ENCODE measurements around the gene ZNF181.
"Not testable (repeated sequence)": the region's sequence is repeated elsewhere in the genome, so short reads cannot be mapped to it uniquely, and the experiment has no call there.

ZNF181 gene

DNA sequence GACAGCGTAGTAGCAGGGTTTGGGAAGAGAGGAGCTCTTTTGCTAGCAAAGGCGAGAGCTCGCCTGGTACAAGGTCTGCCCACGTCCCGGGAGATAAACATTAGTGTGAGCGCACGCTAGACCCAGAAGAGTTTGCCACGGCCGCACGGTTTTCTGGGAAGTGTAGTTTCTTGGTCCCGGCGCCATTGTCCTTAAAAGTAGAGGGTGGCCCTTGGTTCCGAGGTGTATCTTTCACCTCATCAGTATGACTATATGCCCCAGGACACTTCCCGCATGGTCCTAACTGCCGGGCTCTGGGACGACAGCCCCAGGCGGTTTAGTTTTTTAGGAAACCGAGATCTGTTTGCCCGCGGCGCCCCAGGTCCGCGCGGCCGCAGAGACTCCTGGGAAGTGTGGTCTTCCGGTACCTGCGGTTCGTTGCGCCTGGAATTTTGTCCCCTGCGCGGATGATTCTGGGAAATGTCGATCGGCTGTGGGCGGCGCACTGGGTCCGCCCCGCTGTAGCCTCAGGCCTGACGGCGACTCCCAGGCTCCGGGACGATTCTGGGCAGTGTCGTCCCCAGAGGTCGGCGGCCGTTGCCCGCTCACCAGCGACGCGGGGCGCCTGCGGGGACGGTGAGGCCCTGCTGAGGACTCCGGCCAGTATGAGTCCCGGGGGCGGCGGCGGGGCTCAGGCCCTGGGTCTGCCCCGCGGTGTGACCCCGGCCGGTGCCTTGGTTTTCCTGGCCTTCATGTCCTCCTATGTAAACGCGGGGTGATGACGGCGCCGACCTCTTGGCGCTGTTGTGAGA, at the start of gene ZNF181:
TSS of gene ZNF181 (plus strand) at position 498 of the 791 bp plus-strand sequence. CDS start 795 bp downstream, outside the sequence.
- DNase-seq (ENCODE audit: low spot score in 2 of 2): peak; percentile 62 to 68
- Mint-ChIP-seq H3K4me3 (peak within 1 kb of the TSS; percentile 88), H3K4me1 (peaks cover 23% of the 10 kb centered on the region), H3K27ac (ENCODE audit: low read depth) (peak within 1 kb of the TSS; percentile 89), H3K36me3 (ENCODE audit: insufficient read depth) (peaks cover 16% of the 10 kb centered on the region), H3K9me3 (peaks cover 7% of the 10 kb centered on the region), H3K27me3 (peaks cover 4% of the 10 kb centered on the region)
- peak; percentile 86 for ATAC-seq (replicated peaks; ENCODE audit: extremely low read depth, poor library complexity, severe bottlenecking)

GRCh38 chr19:34685266-34685665, 48.8 kb upstream of the ZNF181 start:
- not testable (repeated sequence) for H3K27ac Mint-ChIP-seq (ENCODE audit: low read depth); H3K36me3 Mint-ChIP-seq (ENCODE audit: insufficient read depth); ATAC-seq (replicated peaks; ENCODE audit: extremely low read depth, poor library complexity, severe bottlenecking); DNase-seq (ENCODE audit: low spot score in 2 of 2); H3K4me1 Mint-ChIP-seq; H3K4me3 Mint-ChIP-seq; H3K27me3 Mint-ChIP-seq
- peaks cover 23% of the 10 kb centered on the region for H3K9me3 Mint-ChIP-seq

- Mint-ChIP-seq H3K27ac (ENCODE audit: low read depth) (no peak overlapping the region), H3K4me1 (no peaks in the 10 kb centered on the region), H3K36me3 (ENCODE audit: insufficient read depth) (peaks cover 8% of the 10 kb centered on the region), H3K9me3 (peaks cover 23% of the 10 kb centered on the region), H3K27me3 (peaks cover 15% of the 10 kb centered on the region), H3K4me3 (no peak overlapping the region)
- DNase-seq (ENCODE audit: low spot score in 2 of 2) (no peak), ATAC-seq (replicated peaks; ENCODE audit: extremely low read depth, poor library complexity, severe bottlenecking) (no peak)
Observed at GRCh38 chr19:34686455-34686854, 47.6 kb upstream of the ZNF181 start.

GRCh38 chr19:34687348-34687747, 46.7 kb upstream of the ZNF181 start:
- no peak overlapping the region for H3K4me3 Mint-ChIP-seq
- peaks cover 19% of the 10 kb centered on the region for H3K27me3 Mint-ChIP-seq
- H3K27ac Mint-ChIP-seq (ENCODE audit: low read depth): no peak overlapping the region
- H3K4me1 Mint-ChIP-seq: no peaks in the 10 kb centered on the region
- no peak for ATAC-seq (replicated peaks; ENCODE audit: extremely low read depth, poor library complexity, severe bottlenecking)
- peaks cover 8% of the 10 kb centered on the region for H3K36me3 Mint-ChIP-seq (ENCODE audit: insufficient read depth)
- peaks cover 23% of the 10 kb centered on the region for H3K9me3 Mint-ChIP-seq
- DNase-seq (ENCODE audit: low spot score in 2 of 2): no peak

GRCh38 chr19:34688592-34688991, 45.5 kb upstream of the ZNF181 start:
- H3K27ac Mint-ChIP-seq (ENCODE audit: low read depth): no peak overlapping the region
- H3K36me3 Mint-ChIP-seq (ENCODE audit: insufficient read depth): peaks cover 3% of the 10 kb centered on the region
- H3K4me1 Mint-ChIP-seq: no peaks in the 10 kb centered on the region
- ATAC-seq (replicated peaks; ENCODE audit: extremely low read depth, poor library complexity, severe bottlenecking) (no peak), DNase-seq (ENCODE audit: low spot score in 2 of 2) (no peak)
- peaks cover 30% of the 10 kb centered on the region for H3K27me3 Mint-ChIP-seq
- H3K4me3 Mint-ChIP-seq: no peak overlapping the region
- peaks cover 23% of the 10 kb centered on the region for H3K9me3 Mint-ChIP-seq

- ATAC-seq (replicated peaks; ENCODE audit: extremely low read depth, poor library complexity, severe bottlenecking) (no peak), DNase-seq (ENCODE audit: low spot score in 2 of 2) (no peak)
- Mint-ChIP-seq H3K27me3 (peaks cover 45% of the 10 kb centered on the region), H3K36me3 (ENCODE audit: insufficient read depth) (no peaks in the 10 kb centered on the region), H3K27ac (ENCODE audit: low read depth) (no peak overlapping the region), H3K9me3 (peaks cover 18% of the 10 kb centered on the region), H3K4me1 (no peaks in the 10 kb centered on the region), H3K4me3 (no peak overlapping the region)
Observed at GRCh38 chr19:34690372-34690771, 43.7 kb upstream of the ZNF181 start.

GRCh38 chr19:34692549-34692948, 41.5 kb upstream of the ZNF181 start:
- Mint-ChIP-seq H3K27ac (ENCODE audit: low read depth) (no peak overlapping the region), H3K27me3 (peaks cover 45% of the 10 kb centered on the region), H3K9me3 (peaks cover 11% of the 10 kb centered on the region), H3K4me3 (no peak overlapping the region), H3K36me3 (ENCODE audit: insufficient read depth) (no peaks in the 10 kb centered on the region), H3K4me1 (no peaks in the 10 kb centered on the region)
- DNase-seq (ENCODE audit: low spot score in 2 of 2) (no peak), ATAC-seq (replicated peaks; ENCODE audit: extremely low read depth, poor library complexity, severe bottlenecking) (no peak)

- peaks cover 65% of the 10 kb centered on the region for H3K27me3 Mint-ChIP-seq
- H3K27ac Mint-ChIP-seq (ENCODE audit: low read depth): no peak overlapping the region
- no peaks in the 10 kb centered on the region for H3K36me3 Mint-ChIP-seq (ENCODE audit: insufficient read depth)
- peaks cover 3% of the 10 kb centered on the region for H3K4me1 Mint-ChIP-seq
- DNase-seq (ENCODE audit: low spot score in 2 of 2) (no peak), ATAC-seq (replicated peaks; ENCODE audit: extremely low read depth, poor library complexity, severe bottlenecking) (no peak)
- H3K4me3 Mint-ChIP-seq: no peak overlapping the region
- H3K9me3 Mint-ChIP-seq: no peaks in the 10 kb centered on the region
Observed at GRCh38 chr19:34707661-34708060, 26.4 kb upstream of the ZNF181 start.

GRCh38 chr19:34711890-34712289, 22.2 kb upstream of the ZNF181 start:
- Mint-ChIP-seq H3K27me3 (peaks cover 65% of the 10 kb centered on the region), H3K4me1 (peaks cover 5% of the 10 kb centered on the region), H3K4me3 (no peak overlapping the region)

DNA sequence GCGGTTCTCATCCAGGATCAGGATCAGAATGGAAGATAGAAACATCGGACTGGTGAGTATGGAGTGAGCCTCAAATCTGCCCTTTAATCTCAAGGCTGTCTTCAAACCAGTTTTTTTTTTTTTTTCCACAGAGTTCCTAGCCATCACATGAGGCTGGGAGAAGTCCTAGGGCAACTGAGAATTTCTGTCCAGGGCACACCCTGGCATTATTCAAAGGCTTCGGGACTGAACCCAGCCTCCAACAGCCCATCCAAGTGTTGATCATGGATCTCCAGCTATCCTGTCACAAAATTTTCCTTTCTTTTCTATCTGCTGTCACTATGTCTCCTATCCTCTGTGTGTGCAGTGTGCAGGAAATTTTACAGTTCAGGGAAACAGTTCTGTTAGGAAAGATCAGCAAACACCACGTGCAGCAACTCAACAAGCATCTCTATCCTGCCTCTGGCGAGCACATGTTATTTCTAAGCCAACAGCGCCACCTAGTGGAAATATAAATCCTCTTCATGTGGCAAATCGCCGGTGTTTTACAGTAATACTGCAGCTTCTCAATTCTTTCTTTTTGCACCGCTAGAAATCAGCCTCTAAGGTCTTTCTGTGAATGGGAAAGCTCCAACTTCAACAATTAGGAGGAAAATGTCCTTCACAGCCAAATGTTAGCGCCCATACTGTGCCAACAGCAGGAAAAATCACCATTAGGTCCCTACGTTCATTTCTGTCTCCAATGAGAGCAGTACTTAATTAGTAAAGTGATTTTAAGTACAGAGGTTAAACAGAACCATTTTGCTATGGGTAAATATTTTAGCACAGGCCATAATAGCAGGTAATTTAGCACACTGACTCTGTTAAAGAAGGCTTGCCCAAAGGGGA, 21.4 kb upstream of the ZNF181 start:
- peaks cover 5% of the 10 kb centered on the region for H3K4me1 Mint-ChIP-seq
- H3K27me3 Mint-ChIP-seq: peaks cover 65% of the 10 kb centered on the region
- ATAC-seq (replicated peaks; ENCODE audit: extremely low read depth, poor library complexity, severe bottlenecking) (no peak), DNase-seq (ENCODE audit: low spot score in 2 of 2) (peak; percentile 37 to 57)
- H3K9me3 Mint-ChIP-seq: no peaks in the 10 kb centered on the region
- no peaks in the 10 kb centered on the region for H3K36me3 Mint-ChIP-seq (ENCODE audit: insufficient read depth)
- no peak overlapping the region for H3K4me3 Mint-ChIP-seq
- no peak overlapping the region for H3K27ac Mint-ChIP-seq (ENCODE audit: low read depth)

More at GRCh38 chr19:34711890-34712289, 22.2 kb upstream of the ZNF181 start:
- no peak for ATAC-seq (replicated peaks; ENCODE audit: extremely low read depth, poor library complexity, severe bottlenecking)
- no peak for DNase-seq (ENCODE audit: low spot score in 2 of 2)
- no peaks in the 10 kb centered on the region for H3K36me3 Mint-ChIP-seq (ENCODE audit: insufficient read depth)
- no peaks in the 10 kb centered on the region for H3K9me3 Mint-ChIP-seq
- H3K27ac Mint-ChIP-seq (ENCODE audit: low read depth): no peak overlapping the region

DNA sequence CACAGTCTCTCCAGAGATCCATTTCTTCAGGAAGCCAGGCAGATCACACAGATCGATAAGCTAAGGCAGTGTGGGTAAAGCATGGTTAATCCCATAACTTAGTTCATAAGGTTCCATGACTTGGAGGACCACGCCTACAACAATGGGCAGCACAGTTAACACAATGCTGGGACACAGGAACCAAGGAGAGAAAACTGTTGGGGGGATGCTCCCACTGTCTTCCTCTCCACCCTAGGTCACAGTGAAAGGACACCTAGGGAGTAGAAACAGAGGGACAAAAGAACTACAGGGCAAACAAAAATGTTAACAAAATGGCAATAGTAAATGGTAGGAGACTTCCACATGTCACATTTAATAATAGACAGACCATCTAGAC, 20.8 kb upstream of the ZNF181 start:
- no peaks in the 10 kb centered on the region for H3K36me3 Mint-ChIP-seq (ENCODE audit: insufficient read depth)
- peaks cover 60% of the 10 kb centered on the region for H3K27me3 Mint-ChIP-seq
- H3K27ac Mint-ChIP-seq (ENCODE audit: low read depth): no peak overlapping the region
- DNase-seq (ENCODE audit: low spot score in 2 of 2) (no peak), ATAC-seq (replicated peaks; ENCODE audit: extremely low read depth, poor library complexity, severe bottlenecking) (no peak)
- H3K9me3 Mint-ChIP-seq: no peaks in the 10 kb centered on the region
- no peak overlapping the region for H3K4me3 Mint-ChIP-seq
- peaks cover 5% of the 10 kb centered on the region for H3K4me1 Mint-ChIP-seq

DNA sequence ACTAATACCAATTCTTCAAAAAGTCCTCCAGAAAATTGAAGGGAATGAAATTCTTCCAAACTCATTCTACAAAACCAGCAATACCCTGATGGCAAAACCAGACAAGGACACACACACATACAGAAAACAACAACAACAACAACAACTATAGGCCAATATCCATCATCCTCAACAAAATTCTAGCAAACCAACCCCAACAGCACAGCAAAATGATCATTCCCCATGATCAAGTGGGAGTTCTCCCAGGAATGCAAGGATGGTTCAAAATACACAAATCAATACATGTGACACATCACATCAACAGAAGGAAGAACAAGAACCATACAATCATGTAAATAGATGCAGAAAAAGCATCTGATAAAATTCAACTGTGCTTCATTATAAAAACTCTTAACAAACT, 18.7 kb upstream of the ZNF181 start:
- Mint-ChIP-seq H3K36me3 (ENCODE audit: insufficient read depth) (no peaks in the 10 kb centered on the region), H3K27ac (ENCODE audit: low read depth) (no peak overlapping the region), H3K4me3 (no peak overlapping the region), H3K4me1 (peaks cover 5% of the 10 kb centered on the region), H3K27me3 (peaks cover 54% of the 10 kb centered on the region), H3K9me3 (no peaks in the 10 kb centered on the region)
- ATAC-seq (replicated peaks; ENCODE audit: extremely low read depth, poor library complexity, severe bottlenecking) (no peak), DNase-seq (ENCODE audit: low spot score in 2 of 2) (no peak)

- H3K27ac Mint-ChIP-seq (ENCODE audit: low read depth): no peak overlapping the region
- H3K9me3 Mint-ChIP-seq: no peaks in the 10 kb centered on the region
- DNase-seq (ENCODE audit: low spot score in 2 of 2): no peak
- H3K4me1 Mint-ChIP-seq: no peaks in the 10 kb centered on the region
- no peaks in the 10 kb centered on the region for H3K36me3 Mint-ChIP-seq (ENCODE audit: insufficient read depth)
- peaks cover 43% of the 10 kb centered on the region for H3K27me3 Mint-ChIP-seq
- H3K4me3 Mint-ChIP-seq: no peak overlapping the region
- ATAC-seq (replicated peaks; ENCODE audit: extremely low read depth, poor library complexity, severe bottlenecking): no peak
Observed at GRCh38 chr19:34722353-34722752, 11.7 kb upstream of the ZNF181 start.
